Hair follicle dermal papilla cell (primary cell): ENCODE results near the gene RBP5. TPM values are rescaled to one million over a fixed set of nuclear protein-coding genes. Genes with fewer than 3 reads are reported as not detected.

Experiments used
- small RNA-seq: library from RNA; depleted of rRNA; stranded (forward); fragments of <200 nt; gene quantifications from one replicate; pipeline ENCODE3, GENCODE V24; 2012
- total RNA-seq: library from RNA; depleted of rRNA; stranded (reverse); fragments of >200 nt; gene quantifications from 2 replicates; pipeline ENCODE4 v1.2.3, GENCODE V29; 2012

Gene RBP5, protein sequence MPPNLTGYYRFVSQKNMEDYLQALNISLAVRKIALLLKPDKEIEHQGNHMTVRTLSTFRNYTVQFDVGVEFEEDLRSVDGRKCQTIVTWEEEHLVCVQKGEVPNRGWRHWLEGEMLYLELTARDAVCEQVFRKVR
- not detected in 2 replicates for total RNA-seq

GRCh38 chr12:7128681-7129286 is at the start of gene RBP5:
Gene RBP5 (minus strand): TSS chr12:7128889. CDS start chr12:7128775, 114 bp downstream.

DNA sequence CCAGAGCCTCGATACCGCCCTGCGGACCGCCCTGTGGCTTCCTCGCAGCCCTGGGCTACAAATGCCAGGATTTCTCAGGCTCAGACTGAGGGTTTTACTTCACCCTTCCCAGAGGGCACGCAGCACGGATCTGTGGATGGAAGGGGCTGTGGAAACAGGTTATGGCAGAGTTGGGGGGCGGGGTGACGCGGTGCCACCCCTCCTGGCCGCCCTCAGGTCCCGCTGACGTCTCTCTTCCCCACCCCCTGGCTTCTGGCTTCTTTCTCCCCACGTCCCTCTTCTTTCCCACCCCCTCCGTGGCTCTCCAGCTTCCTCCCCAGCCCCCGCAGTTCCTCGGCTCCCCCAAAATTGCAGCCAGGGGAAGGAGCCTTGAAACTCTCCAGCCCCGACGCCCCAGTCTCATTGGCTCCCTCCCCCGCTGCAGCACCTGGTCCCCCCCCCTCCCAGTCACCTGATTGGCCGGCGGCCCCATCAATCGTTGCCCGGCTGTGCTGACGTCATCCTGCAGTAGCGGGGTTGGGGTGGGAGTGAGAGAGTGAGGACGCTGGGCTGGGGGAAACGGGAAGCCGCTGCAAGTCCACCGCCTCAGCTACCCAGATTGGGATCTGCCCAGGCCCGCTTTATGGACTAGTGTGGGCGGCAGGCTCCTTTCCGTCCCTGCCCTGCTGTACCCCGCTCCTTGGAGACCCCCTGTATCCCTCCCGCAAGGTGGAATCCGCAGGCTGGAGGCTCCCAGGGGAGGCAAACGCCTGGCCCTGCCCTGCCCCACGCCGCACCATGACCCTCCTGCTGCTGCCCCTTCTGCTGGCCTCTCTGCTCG is 1.4 kb upstream of the RBP5 start, which contains the start of gene CLSTN3:
TSS of gene CLSTN3 (plus strand) at position 500 of the 820 bp plus-strand sequence. CDS start at position 778, 278 bp downstream.

GRCh38 chr12:7108796-7109571 is 19.7 kb downstream of the RBP5 start, which contains the start of gene C1RL:
Gene C1RL (minus strand): TSS chr12:7109214. CDS start chr12:7109180, 34 bp downstream.

GRCh38 chr12:7092229-7092985 is 36.3 kb downstream of the RBP5 start, which contains the start of gene C1R:
Gene C1R (minus strand): TSS chr12:7092445. CDS start chr12:7092388, 57 bp downstream.

Small RNA genes lying within 50 kb of the gene (small RNA-seq; reads per million reads assigned to genes)
- not detected for gene RNU6-485P

Other genes starting within 250 kb of the RBP5 start
- gene LRRC23, start 224.1 kb downstream of the RBP5 start, total RNA-seq = 6.9 and 8.9 TPM in 2 replicates
- 8.0 and 11.4 TPM in 2 replicates for gene ENO2, start 214.3 kb downstream of the RBP5 start, total RNA-seq
- gene ATN1, start 200.9 kb downstream of the RBP5 start, total RNA-seq = 19.8 TPM in 2 replicates
- not detected in 2 replicates for gene RNU7-1, start 185.1 kb downstream of the RBP5 start, total RNA-seq
- gene C12orf57, start 184.9 kb downstream of the RBP5 start, total RNA-seq = 65.3 and 67.2 TPM in 2 replicates
- gene PTPN6, start 177.5 kb downstream of the RBP5 start, total RNA-seq = 0.61 and 0.65 TPM in 2 replicates
- gene PHB2, start 158.2 kb downstream of the RBP5 start, total RNA-seq = 167 and 182 TPM in 2 replicates
- 21.4 and 22.2 TPM in 2 replicates for gene EMG1, start 158.0 kb downstream of the RBP5 start, total RNA-seq
- gene LPCAT3, start 110.4 kb downstream of the RBP5 start, total RNA-seq = 29.2 and 33.6 TPM in 2 replicates
- 222 and 306 TPM in 2 replicates for gene C1S, start 68.2 kb downstream of the RBP5 start, total RNA-seq
- 363 and 481 TPM in 2 replicates for gene C1R, start 36.4 kb downstream of the RBP5 start, total RNA-seq
- 77.5 and 91.4 TPM in 2 replicates for gene C1RL, start 19.7 kb downstream of the RBP5 start, total RNA-seq
- gene CLSTN3, start 1.5 kb upstream of the RBP5 start, total RNA-seq = 7.7 and 13.3 TPM in 2 replicates
- gene PEX5, start 60.8 kb upstream of the RBP5 start, total RNA-seq = 39.6 and 40.4 TPM in 2 replicates
- gene ACSM4, start 175.2 kb upstream of the RBP5 start, total RNA-seq = not detected in 2 replicates